HS-27A (cell line): ENCODE measurements around the gene ACOD1.
"Not testable (repeated sequence)": the region's sequence is repeated elsewhere in the genome, so short reads cannot be mapped to it uniquely, and the experiment has no call there.

Experiments
- DNase-seq: peaks from one replicate; pipeline ENCODE4 v3.0.0-alpha.2; 2012; ENCODE audit warnings: low read depth, missing footprints

The ACOD1 gene

GRCh38 chr13:76954538-76954937 is 6.2 kb downstream of the ACOD1 start:
- no peak for DNase-seq

DNA sequence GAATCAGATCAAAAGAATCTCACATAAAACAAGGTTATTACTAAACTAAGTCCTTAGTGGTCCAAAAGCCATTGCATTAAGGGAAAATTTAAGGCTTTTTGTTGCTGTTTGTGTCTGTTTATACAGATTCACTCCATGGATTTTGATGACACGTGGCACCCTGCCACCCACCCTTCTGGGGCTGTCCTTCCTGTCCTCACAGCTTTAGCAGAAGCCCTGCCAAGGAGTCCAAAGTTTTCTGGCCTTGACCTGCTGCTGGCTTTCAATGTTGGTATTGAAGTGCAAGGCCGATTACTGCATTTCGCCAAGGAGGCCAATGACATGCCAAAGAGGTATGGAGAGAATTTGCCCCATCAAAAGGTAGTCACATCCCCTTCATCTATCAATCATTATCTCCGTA is 6.9 kb downstream of the ACOD1 start:
- DNase-seq, result no peak

DNA sequence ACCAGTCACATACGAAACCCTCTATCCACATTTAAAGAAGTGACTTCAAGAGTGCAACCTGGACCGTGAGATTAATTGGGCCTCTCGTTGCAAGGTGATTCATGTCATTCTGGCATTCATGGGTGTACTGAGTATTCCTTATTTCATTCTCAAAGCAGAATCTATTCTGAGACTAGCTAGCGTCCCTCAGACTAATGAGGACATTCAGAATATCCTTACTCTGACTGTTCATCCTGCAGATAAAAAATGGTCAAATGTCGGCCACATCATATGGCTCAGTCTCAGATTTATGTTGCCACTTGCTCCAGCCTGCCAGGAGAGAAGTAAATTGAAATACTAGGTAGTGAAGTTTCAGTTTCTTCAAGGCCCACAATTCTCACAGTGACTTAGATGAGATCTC is 7.3 kb downstream of the ACOD1 start:
- DNase-seq, result no peak

GRCh38 chr13:76958841-76959432 is 10.6 kb downstream of the ACOD1 start:
- DNase-seq, result no peak

DNA sequence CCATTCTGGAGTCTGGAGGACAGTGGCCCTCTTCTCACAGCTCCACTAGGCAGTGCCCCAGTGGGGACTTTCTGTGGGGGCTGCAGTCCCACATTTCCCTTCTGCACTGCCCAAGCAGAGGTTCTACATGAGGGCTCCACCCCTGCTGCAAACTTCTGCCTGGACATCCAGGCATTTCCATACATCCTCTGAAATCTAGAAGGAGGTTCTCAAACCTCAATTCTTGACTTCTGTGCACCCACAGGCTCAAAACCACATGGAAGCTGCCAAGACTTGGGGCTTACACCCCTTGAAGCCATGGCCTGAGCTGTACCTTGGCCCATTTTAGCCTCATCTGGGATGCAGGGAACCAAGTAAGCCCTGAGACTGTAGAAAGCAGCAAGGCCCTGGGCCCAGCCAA is 11.4 kb downstream of the ACOD1 start:
- DNase-seq, result not testable (repeated sequence)

DNA sequence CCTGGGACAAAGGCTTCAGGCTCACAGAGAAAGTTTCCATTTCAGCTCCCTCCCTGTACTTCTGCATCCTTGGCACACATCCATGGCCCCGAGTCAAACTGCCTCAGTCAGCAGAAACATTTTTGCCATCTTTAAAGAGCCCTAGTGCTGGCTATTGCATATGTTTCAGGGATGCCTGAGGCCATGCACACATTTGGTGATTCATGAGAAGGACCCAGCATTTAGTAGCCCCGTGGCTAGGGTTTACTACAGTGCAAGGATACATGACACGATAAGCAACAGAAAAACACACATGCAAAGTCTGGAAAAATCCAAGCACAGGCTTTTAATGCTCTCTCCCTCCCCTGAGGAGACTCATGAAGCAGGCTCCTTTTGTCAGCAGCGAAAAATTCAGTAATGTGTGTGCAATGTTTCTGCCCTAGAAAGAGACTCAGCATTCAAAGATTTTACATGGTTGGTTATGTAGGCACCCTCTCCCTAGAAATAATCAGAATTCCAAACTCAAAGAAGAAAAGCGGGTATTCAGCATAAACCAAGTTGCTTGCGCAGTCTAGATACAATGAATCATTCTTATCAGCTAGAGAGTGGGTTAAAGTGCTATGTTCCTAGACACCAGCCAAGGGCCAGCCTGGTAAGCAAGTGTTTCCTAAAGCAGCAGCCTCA is 17.6 kb downstream of the ACOD1 start:
- no peak for DNase-seq

DNA sequence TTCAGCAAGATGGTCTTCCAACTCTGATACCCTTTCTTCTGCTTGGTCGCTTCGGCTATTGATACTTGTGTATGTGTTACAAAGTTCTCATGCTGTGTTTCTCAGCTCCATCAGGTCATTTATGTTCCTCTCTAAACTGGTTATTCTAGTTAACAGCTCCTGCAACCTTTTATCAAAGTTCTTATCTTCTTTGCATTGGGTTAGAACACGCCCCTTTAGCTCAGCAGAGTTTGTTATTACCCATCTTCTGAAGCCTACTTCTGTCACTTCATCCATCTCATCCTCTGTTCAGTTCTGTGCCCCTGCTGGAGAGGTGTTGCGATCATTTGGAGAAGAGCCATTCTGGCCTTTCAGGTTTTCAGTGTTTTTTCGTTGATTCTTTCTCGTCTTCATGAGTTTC is 18.7 kb downstream of the ACOD1 start:
- no peak for DNase-seq

DNA sequence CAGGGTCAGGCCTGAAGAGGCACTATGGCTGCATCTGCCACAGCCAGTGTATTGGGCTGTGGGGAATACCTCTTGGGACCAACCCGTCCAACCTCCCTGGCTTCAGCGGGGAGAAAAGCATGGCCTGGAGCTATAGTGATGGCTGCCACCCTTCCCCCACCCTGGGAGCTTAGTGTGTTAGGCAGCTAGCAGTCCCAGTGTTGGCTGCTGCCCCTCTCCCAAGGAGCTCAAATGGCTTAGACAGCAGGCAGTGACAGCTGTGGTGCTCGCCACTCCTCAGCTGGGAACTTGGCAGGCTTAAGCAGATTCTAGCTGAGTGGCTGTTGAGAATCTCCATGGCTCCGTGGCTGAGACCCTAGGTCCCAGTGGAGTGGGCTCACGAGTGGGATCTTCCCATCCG is 19.7 kb downstream of the ACOD1 start:
- DNase-seq, result no peak

DNA sequence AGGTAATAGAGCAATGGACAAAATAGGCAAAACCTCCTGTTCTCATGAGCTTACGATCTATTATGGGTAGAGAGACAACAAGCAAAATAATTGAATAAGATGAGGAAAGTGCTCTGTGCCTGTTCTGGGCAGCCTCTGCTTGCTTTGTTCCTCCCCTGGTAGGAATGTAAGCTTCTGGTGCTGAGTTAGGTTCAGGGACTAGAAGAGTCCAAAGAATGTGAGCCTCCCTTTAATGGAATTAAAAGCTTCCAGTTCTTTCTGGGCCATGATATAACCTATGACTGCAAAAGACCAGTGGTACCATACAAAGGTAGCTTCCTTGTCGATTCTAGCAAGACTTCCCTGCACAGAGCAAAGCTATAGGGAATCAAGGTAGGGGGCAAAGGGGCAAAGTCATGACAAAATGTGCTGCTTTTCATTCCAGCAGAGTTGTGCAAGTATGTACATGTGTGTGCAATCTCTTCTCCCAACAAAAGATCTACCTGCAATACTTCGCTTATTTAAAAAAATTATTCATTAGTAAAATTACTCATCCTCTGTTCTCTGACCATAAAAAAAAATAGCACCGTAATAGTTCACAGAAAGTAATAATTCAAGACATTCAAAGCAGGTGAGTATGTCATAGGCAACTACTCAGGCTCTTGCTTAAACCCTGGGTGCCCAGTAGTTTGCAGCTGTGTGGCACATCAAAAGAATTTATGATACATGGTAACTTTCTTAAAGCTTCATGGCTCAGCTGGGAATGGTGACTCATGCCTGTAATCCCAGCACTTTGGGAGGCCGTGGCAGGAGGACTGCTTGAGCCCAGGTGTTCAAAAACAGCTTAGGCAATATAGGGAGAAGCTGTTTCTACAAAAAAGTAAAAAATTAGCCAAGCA is 21.4 kb downstream of the ACOD1 start:
- DNase-seq, result no peak

DNA sequence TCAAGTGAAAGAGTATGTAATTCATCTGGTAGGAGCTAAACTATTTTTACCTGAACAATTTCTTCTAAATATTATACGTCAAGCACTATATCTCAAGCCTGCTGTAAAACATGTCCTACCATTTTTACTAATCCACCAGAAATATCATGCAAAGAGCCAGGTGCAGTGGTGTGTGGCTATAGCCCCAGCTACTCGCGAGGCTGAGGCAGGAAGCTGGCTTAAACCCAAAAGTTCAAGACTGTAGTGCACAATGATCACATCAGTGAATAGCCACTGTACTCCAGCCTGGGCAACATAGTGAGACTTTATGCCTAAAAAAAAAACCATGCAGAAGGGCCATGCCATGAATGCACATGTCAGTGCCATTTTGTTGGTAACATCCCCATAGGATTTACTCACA is 22.9 kb downstream of the ACOD1 start:
- no peak for DNase-seq

GRCh38 chr13:76971851-76972829 is 23.8 kb downstream of the ACOD1 start:
- no peak for DNase-seq

GRCh38 chr13:76973920-76974617 is 25.8 kb downstream of the ACOD1 start:
- DNase-seq, result no peak

- no peak for DNase-seq
Measured at GRCh38 chr13:76974618-76974975, 26.3 kb downstream of the ACOD1 start.

DNA sequence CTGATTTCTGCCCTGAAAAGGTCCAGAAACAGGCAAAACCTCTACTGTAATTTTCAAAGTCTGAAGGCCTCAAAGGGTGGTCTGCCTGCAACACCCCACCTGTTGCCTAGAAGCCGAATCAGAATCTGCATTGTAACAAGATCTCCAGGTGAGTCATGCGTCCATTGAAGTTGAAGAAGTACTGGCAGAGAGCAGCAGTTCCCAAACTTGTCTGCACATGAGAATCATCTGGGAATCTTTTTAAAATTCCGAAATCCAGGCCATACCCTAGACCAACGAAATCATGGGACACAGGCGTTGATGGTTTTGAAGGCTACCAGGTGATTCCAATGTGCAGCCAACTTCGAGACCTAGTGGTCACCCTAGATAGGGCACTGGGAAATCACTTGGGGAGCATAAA is 27.6 kb downstream of the ACOD1 start:
- no peak for DNase-seq

GRCh38 chr13:76976490-76976889 is 28.2 kb downstream of the ACOD1 start:
- no peak for DNase-seq

DNA sequence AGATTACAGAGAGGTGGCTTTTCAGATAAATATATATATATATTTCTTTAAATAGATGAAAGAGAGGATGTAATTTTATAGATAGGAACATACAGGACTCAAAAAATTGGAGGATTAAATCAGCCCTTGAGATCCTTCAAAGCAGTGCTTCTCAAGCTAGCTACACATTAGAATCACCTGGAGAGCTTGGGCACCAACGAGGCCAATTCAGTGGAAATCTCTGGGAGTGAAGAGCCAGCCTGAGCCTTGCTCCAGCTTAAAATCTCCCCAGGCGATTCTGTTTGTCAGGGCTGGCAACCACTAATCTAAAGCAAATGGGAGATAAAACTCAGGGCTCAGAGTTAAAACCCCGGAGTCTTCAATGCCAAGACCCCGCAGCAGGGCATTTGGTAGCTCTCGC is 28.6 kb downstream of the ACOD1 start:
- DNase-seq, result no peak

DNA sequence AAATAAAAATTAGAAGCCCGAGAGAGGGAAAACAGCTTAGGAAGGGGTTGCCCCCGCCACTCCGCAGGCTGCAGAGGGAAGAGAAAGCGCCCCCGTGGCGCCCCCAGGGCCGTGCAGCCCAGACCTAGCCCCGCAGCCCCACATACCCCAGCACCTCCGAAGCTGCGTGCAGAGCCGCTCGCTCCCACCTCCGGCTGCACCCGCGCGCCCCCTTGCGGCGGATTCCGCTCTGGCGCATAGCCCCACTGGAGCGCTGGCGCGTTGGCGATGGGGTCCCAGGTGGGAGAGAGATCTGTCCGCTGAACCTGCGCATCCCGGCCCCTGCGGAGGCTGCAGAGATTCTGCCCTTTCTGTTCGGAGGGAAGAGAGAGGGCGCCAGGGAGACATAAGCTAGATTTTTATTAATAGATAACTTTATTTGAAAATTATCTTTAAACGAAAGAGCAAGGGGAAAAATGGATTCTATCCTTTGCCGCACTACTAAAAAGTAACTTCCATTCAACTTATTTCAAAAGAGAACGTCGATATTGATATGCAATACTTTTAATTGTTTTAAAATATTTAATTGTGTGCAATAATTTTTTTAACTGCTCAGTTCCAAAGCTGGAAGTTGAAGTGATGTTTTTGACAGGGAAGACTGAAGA is 31.9 kb downstream of the ACOD1 start:
- no peak for DNase-seq

DNA sequence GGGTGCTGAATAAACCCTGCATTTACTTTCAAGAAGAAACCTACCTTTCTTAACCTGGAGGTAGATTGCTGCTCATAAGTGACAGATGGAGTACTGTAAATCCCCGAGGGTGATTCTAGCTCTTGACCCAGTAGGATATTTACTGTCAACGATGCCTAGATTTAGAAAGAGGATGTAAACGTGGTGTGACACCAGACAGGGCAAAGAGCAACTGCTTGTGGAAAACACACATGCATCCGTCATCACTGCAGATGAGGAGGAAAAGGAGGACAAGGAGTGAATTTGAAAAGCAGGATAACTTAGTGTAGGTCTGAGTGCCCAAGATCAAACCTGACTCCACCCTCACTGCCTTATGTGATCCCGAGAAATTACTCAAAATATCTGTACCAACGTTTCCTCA is 33.8 kb downstream of the ACOD1 start:
- no peak for DNase-seq

- no peak for DNase-seq
Measured at GRCh38 chr13:76983676-76984075, 35.4 kb downstream of the ACOD1 start.

GRCh38 chr13:76991432-76991795 is 43.1 kb downstream of the ACOD1 start:
- DNase-seq, result no peak
